ENCODE results near the gene NUP210.

Gene NUP210

DNA sequence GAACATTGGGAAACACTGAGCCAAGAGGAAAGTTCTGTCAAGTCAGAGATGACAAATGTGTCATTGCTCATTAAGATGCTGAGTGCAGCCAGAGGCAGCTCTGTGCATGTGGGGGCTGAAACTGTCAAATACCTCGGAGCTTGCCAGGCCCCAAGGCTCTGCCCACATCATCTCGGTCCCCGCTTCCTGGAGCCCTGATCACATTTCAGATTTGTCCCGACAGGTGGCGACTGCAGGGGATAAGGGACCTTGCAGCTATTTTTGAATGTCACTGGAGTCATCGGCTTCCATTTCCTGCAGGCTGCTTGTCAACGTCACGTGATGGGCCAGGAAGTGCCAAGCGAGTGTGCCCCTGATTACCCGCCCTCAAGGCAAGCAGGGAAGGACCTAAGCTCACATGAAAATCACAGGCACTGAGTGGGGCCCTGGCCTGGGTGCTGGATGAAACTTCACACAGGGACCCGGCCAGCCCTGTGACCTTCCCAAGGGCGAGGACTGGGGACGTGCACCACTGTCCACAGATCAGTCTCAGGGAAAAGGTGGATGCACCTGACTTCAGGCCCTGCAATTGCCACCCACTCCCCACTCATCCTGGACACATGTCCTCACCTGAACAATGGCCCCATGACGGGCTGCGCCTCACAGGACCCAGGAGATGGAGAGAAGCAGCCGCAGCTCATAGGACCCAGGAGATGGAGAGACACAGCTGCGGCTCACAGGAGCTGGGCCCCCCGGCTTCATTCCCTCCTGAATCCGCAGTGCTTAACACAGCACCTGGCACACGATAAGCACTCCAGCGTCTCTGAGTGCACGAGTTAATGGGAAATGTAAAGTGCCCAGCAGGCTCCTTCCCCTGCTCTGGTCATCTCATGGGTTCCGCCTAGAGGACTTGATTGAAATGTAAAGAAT, 73.4 kb downstream of the NUP210 start:
- no peak for DNase-seq

DNA sequence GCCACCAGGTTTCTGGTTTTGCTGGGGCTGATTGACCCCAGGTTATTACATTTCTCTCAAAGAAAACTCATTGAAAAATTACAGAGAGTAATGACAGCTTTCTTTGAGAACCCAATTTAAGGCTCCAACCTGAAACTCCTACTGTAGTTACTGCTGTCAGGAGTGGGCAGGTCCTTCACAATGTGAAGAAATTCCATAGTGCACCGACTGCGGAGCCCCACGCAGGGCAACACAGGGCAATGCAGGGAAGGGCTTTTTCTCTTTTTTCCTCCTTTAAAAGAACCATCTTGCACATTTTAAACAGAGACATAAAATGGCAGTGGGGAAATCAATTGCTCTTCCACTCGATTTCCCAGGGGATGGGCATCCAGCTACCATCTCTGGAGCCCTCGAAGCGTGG, 74.3 kb downstream of the NUP210 start:
- no peak for DNase-seq

DNA sequence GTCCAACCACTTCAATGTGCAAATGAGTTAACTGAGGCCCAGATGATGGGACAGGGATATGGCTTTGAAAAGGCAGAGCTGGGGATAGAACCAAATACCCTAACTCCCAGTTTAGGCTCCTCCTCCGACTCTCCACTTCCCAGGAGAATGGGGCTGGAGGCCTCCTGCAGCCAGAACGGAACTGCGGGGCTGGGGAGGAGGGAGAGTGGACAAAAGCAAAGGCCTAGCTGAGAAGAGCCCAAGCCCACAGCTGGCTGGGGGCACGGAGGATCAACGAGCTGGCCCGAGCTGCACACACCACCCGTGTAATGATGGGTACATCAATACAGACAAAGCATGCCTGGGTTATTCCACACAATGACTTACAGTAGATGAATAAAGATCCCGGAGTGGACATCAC, 74.8 kb downstream of the NUP210 start:
- DNase-seq: no peak

DNA sequence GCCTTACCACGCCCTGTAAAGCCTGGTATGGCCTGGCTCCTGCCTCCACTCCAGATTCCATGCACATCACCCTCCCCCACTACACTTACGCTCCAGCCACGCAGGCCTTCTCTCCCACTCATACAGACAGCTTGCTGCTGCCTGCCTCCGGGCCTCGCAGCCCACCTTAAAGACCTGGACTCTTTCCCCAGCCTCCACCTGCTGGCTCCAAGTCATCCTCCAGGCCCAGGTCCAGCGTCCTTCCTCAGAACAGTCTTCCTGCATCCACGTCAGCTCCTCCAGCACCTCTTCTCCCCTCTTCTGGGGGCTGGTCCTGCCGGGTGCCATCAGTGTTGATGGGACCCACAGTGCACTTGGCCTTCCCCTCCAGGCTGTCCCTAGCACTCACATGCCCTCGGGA, 75.5 kb downstream of the NUP210 start:
- no peak for DNase-seq

DNA sequence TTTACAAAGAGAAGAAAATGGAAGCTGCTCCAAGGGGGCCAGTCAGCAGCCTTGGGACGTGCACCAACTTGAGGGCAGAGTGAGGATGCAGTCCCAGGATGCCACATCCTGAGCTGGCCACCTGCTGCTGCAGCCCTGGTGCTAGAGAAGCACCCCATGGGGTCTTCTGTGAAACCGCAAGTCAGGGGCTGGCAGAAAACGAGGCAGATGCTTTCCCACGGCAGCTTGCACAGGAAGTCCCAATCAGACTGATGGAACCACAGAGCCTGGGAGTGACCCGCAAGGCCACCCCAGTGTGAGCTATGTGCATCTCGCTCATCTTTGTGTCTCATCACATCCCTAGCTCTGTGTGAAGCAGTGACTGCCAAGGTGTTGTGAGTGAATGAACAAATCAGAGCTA, 76.5 kb downstream of the NUP210 start:
- no peak for DNase-seq

DNA sequence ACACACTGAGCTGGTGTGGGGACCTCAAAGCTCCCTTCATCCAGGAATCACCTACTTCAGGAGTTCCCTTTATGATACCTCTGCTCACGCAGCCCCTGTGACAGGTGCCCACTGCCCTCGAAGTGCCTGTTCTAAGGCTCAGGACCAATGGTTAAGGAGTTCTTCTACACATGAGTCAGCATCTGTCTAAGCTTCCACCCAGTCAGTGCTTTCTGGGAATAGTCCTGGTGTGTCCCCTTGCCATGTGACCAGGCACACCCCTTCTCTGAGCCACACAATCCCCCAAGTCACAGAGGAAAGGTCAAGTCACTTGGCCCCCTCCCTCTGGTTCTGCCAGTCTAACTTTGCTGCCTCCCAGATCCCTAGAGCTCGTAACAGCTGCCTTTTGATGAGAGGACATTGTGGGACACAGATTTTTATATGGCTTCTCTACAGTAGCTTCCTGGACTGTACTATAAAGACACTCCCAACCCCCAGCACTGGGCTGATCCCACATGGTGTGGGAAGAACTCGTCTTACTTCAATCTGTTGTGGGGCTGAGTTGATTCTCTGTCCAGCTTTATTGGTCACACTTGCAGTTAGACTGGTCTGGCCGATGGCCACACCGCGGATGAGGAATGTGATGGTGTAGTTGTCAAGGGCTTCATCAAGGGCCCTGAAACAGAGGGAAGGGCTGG, 78.8 kb downstream of the NUP210 start:
- DNase-seq: no peak

DNA sequence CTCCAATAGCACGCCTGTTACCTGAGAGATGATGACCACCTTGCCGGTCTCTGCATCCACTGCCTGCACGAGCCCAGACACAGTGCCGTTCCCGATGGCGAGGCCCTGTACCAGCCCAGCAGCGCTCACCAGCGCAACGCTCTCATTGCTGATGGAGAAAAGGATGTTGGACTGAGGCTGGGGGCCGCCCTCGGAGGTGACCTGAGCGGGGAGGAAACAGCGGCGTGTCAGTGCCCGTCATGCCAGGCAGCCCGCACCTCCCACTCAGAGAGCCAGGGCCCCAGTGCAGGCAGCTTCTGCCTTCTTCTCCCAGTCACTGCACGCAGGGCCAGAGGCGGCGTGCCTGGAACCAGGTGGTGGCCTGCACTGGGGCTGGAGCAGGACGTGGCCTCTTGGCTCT, 80.3 kb downstream of the NUP210 start:
- DNase-seq: no peak

DNA sequence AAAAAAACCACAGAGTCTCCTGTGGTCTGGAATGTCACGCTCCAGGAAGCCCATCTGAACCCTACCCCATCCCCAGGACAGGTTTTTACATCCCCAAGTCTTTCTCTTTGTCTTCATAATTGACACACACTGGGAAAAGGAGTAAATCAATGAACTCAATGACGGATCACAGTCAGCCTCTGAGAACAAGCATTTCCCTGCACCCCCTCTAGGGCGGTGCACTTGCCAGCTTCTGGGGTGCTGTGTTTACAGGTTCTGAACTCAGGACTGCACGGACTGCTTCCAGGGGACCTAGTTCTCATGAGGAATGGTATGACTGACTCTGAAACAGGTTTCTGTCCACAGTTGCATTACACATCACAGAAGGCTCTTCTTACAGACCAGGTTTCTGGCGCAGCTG, 81.1 kb downstream of the NUP210 start:
- DNase-seq: no peak

DNA sequence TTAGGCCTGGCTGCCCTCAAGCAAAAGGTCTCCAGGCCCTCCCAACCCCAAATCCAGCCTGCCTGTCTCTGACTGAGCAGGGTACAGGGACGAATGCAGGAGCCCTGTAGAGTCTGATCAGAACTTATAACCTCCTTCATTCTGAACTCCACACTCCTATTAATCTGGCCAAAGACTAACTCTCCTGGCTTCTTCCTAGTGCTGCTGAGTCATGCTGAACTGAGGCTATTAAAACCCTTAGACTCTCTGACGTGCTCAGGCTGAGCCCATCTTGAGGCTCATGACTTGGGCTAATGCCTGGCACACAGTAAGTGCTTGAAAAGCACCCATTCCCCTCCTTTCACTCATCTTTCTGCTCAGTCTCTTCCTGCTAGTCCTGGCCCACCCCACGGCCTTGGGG, 81.9 kb downstream of the NUP210 start:
- no peak for DNase-seq

DNA sequence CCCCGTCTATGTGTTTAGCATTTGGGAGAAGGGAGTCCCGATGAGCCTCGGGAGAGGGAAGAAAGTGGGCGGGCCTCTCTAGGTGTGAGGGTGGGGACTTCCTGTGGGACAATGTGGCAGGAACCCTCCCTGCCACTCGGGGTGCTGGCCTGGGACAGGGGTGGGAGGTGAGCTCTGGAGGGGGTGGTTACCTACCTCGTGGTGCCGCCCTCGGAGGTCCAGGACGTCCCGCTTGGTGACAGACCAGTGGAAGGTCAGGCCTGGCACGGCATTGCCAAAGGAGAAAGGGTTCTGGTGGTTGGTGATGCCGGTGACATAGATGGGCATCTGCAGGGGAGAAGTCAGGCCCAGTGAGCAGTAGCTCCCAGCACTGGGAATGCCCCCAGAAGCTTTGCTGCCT, 83.5 kb downstream of the NUP210 start:
- no peak for DNase-seq

DNA sequence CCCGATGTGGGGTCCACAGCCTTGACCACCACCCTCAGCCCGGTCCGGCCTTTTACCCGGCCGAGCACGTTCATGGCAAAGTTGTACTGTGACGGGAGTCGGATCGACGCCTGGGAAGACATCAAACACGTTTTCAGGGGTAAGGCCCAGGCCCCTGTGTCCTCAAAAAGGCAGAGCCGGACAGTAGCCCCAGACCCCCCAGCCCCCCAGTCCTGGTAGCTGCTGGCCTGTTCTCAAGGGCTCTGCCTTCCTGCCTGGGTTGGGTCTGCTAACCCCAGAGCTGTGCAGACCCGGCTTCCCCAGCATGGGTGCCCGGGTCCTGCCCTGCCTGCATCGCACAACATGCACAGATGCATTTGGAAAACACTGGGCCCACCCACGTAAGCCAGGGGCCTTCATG, 84.6 kb downstream of the NUP210 start:
- no peak for DNase-seq

DNA sequence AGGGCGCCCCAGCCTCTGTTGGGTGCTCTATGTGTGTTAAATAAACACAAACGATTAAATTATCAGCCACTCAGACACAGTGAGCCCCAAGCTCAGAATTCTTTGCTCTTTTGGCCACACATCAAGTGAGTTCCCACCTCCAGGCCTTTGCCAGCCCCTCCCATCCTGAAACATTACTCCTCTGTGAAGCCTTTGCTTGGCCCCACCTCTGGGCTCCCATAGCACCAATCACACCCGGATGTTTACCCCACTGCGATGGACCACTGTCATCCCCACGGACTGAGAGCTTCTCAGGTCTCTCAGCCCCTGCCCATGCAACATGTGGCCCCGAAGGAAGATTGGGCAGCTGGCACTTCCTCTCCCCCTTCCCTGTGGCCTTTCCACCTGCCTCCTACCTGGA, 85.1 kb downstream of the NUP210 start:
- DNase-seq: no peak

DNA sequence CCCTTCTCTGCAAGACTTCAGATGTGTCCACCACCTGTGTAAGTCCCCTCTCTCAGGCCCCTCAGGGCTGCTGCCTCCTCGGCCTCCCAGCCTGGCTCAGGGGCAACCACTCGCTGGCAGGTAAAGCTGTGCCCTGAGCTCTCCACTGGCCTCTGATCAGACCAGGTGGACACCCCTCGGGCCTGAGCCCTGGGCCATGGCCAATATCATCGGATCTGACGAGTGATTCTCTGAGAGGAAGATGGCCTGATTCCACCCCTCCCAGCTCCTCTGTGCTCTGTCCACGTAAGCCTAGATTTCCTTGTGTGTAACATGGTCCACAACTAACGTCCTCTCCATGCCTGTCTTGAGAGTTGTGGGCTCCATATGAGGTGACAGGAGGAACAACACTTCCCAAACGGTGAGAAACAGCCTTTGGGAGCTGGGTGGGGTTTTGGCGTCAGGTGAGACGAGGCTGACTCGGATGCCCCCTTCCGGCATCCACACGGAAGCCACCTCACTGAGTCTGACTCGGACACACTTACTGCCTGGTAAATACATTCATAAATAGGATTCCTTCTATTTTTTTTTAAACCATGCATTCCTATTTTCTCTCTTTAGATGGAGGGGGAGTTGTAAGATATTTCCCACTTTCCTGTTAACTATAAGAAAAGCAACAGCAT, 86.8 kb downstream of the NUP210 start:
- no peak for DNase-seq

DNA sequence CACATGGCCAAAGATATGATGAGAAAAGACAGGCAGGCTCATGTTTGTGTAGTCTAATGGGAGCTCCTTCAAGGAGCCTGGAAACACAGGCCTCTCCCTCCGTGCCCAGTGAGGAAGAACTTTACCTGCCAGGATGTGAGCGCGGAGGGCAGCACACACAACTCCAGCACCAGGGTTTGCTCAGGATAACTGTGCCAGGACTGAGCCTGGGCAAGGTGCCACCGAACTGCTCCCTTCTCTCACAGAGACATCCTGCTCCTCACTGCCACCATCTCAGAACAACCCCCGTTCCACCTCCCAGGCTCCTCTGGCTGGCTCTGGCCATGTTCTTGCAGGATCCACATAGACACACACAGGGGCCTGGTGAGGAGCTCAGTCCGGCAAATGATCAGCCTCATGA, 87.4 kb downstream of the NUP210 start:
- no peak for DNase-seq

DNA sequence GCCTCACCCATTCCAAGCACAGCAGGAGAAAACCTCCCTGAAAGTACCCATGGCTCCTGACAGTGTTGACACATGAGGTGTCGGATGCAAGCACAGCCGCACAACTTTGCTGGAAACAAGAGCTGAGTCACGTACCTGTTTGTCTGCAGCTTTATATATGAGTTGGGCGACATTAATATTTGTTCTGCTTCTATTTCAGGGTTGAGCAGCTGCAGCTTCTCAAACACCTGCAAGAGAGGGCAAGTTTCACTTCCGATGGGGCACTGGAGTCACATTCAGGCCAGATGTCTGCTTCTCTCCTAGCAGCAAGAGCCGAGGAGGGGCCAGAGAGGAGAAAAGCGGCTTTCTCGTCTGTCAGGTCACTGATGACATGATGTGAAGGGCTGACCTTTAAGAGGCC, 88.0 kb downstream of the NUP210 start:
- no peak for DNase-seq

DNA sequence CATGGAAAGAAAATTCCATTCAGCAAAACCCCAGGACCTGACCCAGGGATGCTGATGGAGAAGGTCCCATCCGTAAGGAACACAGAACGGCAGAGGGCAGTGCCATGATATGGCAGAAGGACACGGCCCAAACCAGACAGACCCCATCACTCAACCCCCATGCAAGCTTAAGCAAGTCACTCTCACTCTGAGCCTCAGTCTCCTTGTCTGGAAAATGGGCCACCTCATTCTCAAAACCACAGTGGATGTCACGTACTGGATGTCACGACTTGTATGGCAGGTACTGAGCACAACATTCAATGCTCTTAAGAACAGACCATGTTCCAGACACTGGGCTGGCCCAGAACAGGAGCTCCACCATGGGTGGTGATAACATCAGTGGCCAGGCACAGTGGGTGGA, 90.4 kb downstream of the NUP210 start:
- no peak for DNase-seq

DNA sequence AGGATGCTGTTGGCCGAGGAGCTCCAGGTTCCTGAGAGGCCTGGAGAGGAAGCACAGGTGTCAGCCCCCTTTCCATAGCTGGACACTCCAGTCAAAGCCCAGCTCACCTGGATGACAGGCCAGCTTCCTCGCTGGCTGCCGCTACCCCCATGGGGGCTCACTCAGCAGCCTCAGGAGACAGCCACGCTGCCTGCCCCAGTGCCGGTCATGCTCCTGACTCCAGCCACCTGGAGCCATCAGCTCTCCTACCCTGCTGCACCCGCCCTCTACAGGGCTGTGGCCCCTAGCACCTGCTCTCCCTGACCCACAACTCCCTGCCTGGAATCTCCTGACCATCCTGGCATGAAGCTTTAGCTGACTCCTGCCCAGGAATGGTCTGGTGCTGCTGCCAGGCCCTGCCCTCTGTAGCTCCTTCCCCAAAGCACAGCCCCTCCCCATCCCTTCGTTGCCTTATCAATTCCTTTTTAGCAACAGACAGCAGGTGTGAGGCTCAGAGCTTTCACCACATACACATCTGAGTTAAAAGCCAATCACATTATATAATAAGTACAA, 94.2 kb downstream of the NUP210 start:
- DNase-seq: no peak

DNA sequence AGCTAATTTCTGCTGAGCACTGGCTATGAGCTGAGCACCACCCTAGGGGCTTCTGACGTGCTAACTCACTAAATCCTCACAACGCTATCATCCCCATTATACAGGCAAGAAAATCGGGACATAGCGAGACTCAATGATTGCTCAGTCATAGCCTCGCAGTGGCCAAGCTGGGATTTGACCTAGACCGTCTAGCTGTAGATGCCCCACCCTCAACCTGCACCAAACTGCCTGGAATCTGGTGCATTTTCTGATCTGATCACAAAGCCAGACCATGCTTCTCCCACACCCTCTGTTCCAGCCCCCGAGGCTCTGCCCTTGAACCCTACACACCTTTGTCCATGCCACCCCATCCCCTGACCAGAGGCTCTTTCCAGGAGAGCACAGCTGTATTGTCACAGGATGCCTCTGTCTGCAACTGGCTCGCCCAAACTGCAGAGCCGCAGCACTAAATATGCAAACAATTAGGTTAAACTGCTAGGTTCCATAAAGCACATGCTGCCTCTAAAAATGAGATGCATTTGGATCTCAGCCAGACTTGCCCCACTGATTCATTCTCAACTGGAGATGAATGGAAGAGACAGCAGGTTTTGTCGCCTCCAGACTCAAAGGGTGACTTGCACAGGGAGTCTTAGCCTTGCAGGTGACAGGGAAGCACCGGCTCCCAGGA, 95.2 kb downstream of the NUP210 start:
- DNase-seq: no peak

DNA sequence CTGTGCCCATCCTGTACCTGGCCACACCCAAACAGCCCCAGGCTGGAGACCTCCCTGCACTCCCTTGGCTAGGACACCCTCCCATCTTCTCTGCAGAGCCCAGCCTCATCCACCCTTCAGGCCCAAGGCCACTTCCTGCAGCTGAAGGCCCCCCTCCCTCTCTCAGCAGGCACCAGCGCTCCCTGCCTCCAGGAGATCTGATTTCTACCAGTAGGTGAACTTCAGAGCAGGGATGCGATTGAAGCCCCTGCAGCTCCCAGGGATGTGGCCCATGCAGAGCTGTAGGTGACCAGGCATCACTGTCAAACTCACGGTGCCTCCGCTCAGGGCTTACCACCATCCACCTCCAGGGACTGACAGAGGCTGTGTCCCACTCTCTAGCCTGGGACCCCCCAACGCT, 96.3 kb downstream of the NUP210 start:
- DNase-seq: no peak

DNA sequence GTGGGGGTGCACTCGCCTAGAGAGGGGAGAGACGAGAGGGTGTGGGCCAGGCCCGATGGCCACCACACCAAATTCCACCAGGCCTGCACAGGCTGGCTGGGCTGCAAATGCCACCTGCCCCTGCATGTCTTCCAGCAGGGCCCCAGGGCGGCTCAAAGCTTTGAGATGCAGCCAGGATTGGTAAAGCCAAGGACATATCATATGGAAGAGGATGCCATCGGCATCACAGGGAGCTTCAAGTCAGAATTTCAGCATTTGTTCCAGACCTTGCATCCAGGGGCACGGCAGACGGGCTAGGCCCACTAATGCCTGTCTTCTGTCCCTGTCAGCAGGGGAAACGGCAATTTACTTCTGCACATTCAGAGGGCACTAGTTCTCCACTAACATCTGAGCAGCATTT, 97.8 kb downstream of the NUP210 start:
- no peak for DNase-seq

DNA sequence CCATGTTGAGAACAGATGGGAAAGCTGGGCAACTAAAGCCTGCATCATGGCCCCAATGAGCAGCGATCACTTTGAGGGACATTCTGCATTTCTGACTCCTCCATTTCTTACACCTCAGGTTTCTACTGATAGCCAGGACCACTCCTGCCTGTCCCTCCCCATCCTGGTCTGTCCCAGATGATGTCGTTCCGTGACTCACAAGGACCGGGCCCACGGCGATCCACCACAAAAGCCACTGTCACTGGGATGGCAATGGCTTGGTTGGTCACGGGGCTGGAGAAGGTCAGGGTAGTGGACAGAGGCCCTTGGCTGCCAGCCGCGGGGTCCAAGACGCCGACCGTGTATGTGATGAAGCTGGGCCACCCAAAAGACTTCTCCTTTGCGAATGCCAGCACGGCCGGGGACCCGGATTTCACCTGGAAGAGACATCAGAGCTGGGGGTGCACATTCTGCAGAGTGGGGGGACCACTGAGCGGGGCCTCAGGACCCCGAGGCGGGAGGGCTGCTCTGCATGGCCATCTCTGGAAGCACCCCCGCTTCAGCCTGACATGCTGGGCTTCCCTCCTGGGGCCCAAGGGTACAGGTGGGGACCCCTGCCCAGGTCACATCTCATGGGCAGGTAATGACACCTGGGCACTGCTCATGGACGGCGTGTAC, 100.4 kb downstream of the NUP210 start:
- no peak for DNase-seq

DNA sequence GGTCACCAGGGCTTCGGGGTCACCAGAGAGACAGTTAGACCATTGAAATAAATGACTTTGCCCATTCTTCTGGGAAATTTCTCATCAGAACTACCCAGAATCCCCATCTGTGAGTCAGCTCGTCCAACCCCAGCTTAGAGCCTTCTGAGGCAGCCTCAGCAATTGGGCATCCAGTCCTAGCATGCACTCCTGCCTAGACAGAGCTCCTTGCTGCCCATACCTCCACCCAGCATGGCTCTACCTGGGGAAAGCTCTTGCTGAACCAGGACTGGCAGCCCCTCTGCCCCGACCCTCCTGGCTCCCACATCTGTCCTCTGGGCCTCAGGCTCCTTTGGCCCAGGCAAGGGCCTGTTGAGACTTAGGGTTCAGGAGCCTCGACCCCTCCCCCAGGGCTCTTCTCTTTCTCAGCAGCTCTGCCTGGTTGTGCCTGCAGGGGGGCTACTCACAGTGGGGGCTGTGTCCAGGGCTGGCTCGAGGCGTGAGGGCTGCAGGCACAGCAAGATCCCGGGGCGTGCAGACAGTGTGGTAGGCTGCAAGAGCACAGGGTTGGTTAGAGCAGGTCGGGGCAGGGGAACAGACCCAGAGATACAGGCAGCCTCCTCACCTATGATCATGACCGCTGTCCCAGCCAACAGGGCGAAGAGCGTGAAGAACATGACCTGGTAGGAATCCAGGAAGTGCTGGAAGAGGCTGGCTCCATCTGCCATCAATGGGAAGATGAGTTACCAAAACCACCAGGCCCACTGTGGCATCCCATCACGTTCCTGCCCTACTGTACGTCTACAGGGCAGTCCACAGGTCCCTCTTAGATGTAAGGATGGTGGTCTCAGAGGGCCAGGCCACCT, 101.3 kb downstream of the NUP210 start:
- DNase-seq: no peak
